Retinal pigment epithelial cell (primary cell): ENCODE results near the gene EPHB1.

Experiments
- DNase-seq: peaks from one replicate; pipeline ENCODE4 v3.0.0-alpha.2; 2010; ENCODE audit warnings: low read depth
- H3K4me3 ChIP-seq: 2 replicates; pipeline ENCODE4 v1.5.1; 2011; ENCODE audit warnings: mild to moderate bottlenecking, low read length, control low read depth, moderate library complexity
- TF ChIP-seq, protein P1 (sequence below): conservative IDR thresholded peaks from 2 replicates; pipeline ENCODE4 v1.5.1; 2011; ENCODE audit warnings: low read depth, low read length, control low read depth, inconsistent platforms

Gene EPHB1

DNA sequence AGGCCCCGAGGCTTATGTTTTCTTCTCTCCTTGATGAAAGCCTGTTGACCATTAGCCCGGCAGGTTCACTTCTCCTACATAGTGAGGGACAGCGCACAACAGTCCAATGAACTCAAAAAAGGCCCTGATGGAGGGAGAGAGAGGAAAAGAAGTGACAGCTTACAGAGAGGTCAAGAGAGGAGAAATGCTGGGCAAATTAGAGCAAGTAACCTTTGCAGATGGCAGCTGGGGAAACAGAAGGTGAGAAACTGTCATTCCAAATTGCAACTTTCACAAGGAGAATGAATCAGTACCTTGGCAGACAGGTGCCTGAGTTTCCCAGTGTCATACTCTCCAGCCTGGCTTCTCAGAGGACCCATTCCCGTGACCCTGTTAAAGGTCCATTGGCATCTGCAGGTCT, 252.0 kb downstream of the EPHB1 start:
- TF ChIP-seq, protein P1, sequence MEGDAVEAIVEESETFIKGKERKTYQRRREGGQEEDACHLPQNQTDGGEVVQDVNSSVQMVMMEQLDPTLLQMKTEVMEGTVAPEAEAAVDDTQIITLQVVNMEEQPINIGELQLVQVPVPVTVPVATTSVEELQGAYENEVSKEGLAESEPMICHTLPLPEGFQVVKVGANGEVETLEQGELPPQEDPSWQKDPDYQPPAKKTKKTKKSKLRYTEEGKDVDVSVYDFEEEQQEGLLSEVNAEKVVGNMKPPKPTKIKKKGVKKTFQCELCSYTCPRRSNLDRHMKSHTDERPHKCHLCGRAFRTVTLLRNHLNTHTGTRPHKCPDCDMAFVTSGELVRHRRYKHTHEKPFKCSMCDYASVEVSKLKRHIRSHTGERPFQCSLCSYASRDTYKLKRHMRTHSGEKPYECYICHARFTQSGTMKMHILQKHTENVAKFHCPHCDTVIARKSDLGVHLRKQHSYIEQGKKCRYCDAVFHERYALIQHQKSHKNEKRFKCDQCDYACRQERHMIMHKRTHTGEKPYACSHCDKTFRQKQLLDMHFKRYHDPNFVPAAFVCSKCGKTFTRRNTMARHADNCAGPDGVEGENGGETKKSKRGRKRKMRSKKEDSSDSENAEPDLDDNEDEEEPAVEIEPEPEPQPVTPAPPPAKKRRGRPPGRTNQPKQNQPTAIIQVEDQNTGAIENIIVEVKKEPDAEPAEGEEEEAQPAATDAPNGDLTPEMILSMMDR: no peak
- H3K4me3 ChIP-seq: no peak overlapping the region
- no peak for DNase-seq

DNA sequence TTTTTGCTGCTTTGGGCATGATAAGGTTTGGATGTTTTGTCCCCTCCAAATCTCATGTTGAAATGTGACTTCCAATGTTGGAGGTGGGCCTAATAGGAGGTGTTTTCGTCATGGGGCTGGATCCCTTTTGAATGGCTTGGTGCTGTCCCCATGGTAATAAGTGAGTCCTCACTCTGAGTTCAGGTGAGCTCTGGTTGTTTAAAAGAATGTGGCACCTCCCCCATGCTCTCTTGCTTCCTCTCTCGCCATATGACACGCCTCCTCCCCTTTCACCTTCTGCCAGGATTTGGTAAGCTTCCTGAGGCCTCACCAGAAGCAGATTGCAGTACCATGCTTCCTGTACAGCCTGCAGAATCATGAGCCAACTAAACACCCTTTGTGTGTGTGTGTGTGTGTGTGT, 255.5 kb downstream of the EPHB1 start:
- DNase-seq: no peak
- H3K4me3 ChIP-seq: no peak overlapping the region
- TF ChIP-seq, protein P1: no peak

DNA sequence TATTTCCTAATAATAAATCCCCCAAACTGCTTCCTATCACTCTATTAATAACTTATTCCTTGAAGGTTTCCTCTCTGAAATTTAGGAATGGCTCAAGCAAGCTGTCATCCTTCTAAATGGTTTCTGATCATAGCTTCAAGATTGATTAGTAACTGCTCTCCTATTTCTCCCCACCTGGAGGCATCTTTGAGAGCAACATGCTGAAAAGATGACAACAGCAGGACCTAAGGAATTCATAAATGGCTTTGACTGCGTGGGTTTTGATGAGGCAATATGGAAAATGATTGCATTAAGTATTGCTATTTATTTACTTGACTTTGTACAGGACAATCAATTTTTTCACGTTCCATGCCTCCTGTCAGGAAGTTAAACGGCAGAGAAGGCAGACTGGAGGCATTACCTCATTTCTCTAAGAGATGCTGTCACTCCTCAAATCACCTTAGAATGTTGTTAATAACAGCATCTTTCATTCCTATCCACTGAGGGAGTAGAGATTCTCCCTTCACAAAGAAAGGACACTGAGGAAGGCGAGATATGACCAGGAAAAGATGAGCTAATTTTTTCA, 256.4 kb downstream of the EPHB1 start:
- no peak for DNase-seq
- TF ChIP-seq, protein P1: no peak

DNA sequence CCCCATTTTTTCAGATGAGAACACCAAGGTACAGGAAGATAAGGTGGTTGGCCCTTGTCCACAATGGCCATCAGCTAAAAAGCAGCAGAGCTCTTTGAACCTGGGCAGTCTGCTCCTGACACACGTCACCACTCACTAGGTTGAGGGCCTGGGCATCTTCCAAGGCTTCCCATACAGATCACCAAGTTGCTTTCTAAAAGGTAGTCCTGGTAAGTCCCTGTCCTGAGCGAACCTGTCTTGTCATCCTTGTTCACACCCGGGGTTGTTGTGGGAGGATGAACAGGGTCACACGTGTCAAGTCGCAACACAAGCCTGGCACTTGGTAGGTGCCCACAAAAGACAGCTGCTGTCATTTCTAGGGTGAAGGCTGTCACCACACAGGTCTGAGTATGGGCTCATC, 260.4 kb downstream of the EPHB1 start:
- TF ChIP-seq, protein P1: no peak
- H3K4me3 ChIP-seq: no peak overlapping the region
- no peak for DNase-seq

More for the DNA sequence above, 256.4 kb downstream of the EPHB1 start:
- H3K4me3 ChIP-seq: no peak overlapping the region

DNA sequence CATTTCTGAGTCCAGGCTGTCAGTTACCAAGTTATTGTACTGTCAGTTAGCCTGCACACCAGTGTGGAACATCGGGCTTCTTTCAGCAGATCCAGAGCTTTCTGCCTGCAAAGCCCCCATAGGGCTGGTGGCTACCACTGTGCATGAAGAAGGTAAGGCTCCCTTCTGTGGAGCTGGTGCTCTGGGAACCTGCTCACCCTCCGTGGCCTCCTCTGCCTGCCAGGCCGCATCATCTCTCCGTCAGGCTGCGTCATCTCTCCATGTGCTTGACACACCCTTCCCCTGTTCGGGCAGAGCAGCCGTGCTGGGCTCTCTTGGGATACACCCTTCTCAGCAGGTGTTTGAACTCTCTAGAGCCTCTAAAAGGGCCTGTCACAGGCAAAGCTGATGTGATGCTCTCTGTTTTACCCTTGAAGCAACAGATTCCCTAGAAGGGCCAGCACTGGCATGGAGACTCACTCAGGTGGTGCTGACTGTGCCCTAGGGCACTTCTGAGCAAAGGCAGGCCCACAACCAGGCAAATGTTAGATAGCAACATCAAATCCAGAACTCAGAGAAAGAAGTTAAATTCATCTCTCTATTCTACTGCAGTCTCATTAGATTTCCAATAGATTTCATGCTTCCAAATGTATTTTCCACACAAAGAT, 261.1 kb downstream of the EPHB1 start:
- H3K4me3 ChIP-seq: no peak overlapping the region
- DNase-seq: no peak

DNA sequence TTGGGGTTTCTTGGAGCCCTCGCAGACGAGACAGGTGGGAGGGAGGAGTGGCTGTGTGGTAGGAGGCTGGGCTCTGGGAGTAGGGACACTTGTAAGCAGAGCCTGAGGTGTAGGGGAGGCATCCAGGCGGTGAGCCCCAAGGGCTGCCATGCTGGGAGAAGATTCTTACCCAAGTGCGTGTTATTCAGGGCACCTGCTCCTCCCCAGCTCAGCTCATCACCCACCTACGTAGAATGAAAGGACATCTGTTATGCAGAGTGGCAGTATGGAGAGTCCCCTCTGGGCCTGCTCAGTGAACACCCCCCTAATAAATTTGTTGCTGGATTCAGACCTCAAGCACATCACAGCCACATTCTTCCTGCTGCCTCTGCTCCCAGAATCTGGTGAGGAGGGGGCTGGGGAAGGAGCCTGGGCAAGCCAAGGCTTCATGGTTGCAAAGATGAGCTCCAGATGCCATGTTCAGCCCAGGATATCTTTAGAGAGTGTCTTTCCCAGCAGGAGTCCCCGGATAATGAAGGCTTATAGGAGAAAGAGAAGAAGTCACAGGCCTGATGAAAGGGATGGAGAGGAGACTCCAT, 261.8 kb downstream of the EPHB1 start:
- no peak overlapping the region for H3K4me3 ChIP-seq
- no peak for DNase-seq
- TF ChIP-seq, protein P1: no peak

More for the DNA sequence above, 261.1 kb downstream of the EPHB1 start:
- TF ChIP-seq, protein P1: no peak

DNA sequence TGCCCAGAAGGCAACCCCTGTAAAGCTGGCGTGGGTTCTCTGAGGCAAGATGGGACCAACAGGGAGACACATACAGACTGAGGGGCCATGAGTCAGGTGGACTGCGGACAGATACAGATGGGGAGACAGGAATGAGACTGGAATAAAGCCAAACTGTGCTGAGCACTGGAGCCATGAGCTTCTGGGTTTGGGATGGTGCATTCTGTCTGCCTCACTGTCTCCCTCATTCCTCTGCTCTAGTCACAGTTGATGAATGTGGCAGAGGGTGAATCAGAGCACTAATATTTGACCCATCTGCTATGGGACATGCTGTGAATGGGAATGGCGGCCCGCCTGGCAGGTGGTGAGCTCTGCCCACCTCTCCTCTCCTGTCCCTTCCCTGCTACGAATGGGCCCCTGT, 262.9 kb downstream of the EPHB1 start:
- DNase-seq: no peak
- H3K4me3 ChIP-seq: no peak overlapping the region
- TF ChIP-seq, protein P1: no peak
